OCI-LY1 (cell line): ENCODE data around the gene BRIP1.

ENCODE experiments used
- H2AFZ ChIP-seq: fragments of 200-600 bp; sonication (generic), shearing (Covaris generic); 2 replicates; pipeline ENCODE4 v1.6.0; 2014; ENCODE audit warnings: antibody characterized with exemption, mild to moderate bottlenecking, low read length
- H3F3A ChIP-seq: fragments of 200-600 bp; sonication (generic), shearing (Covaris generic); 2 replicates; pipeline ENCODE4 v1.6.0; 2014; ENCODE audit warnings: mild to moderate bottlenecking, antibody characterized with exemption, low read length, moderate library complexity; ENCODE audit not compliant: insufficient read depth
- H3K27ac ChIP-seq: fragments of 200-600 bp; sonication (generic); 2 replicates; pipeline ENCODE4 v1.5.1; 2014; ENCODE audit warnings: low read length, mixed run types, mild to moderate bottlenecking, low read depth; ENCODE audit not compliant: poor library complexity, severe bottlenecking
- H3K27me3 ChIP-seq: fragments of 200-600 bp; sonication (generic); 2 replicates; pipeline ENCODE4 v1.6.0; 2014; ENCODE audit warnings: antibody characterized with exemption, mild to moderate bottlenecking, low read length, moderate library complexity; ENCODE audit not compliant: insufficient read depth
- H3K36me3 ChIP-seq: fragments of 200-600 bp; sonication (generic); 2 replicates; pipeline ENCODE4 v1.6.1; 2014; ENCODE audit warnings: mild to moderate bottlenecking, antibody characterized with exemption, low read length, moderate library complexity, mixed read lengths; ENCODE audit not compliant: insufficient read depth
- H3K4me1 ChIP-seq: fragments of 200-600 bp; sonication (generic); 2 replicates; pipeline ENCODE4 v1.5.1; 2014; ENCODE audit warnings: mild to moderate bottlenecking, low read length, moderate library complexity; ENCODE audit not compliant: insufficient read depth, severe bottlenecking
- H3K4me2 ChIP-seq: fragments of 200-600 bp; sonication (generic), shearing (Covaris generic); 2 replicates; pipeline ENCODE4 v1.6.1; 2014; ENCODE audit warnings: low read length
- H3K4me3 ChIP-seq: fragments of 200-600 bp; sonication (generic); 2 replicates; pipeline ENCODE4 v1.5.1; 2014; ENCODE audit warnings: low read length, low read depth, mild to moderate bottlenecking, mixed read lengths; ENCODE audit not compliant: poor library complexity, severe bottlenecking
- H3K79me2 ChIP-seq: fragments of 200-600 bp; shearing (Covaris generic); 2 replicates; pipeline ENCODE4 v1.6.1; 2016; ENCODE audit warnings: mixed run types, low read length, mixed read lengths; ENCODE audit not compliant: insufficient read depth
- H3K9ac ChIP-seq: fragments of 200-600 bp; sonication (generic), shearing (Covaris generic); 2 replicates; pipeline ENCODE4 v1.6.1; 2014; ENCODE audit warnings: mild to moderate bottlenecking, low read length, mixed read lengths
- H3K9me2 ChIP-seq: fragments of 200-600 bp; sonication (generic), shearing (Covaris generic); 2 replicates; pipeline ENCODE4 v1.6.1; 2014; ENCODE audit warnings: low read depth, mild to moderate bottlenecking, low read length, mixed read lengths
- H3K9me3 ChIP-seq: fragments of 200-600 bp; shearing (Covaris generic); 2 replicates; pipeline ENCODE4 v1.6.1; 2014; ENCODE audit warnings: low read length, mixed read lengths
- H4K20me1 ChIP-seq: fragments of 200-600 bp; sonication (generic), shearing (Covaris generic); 2 replicates; pipeline ENCODE4 v1.6.0; 2016; ENCODE audit warnings: mild to moderate bottlenecking, low read length; ENCODE audit not compliant: insufficient read depth
- CTCF ChIP-seq: fragments of 200-600 bp; sonication (generic), shearing (Covaris generic); IDR thresholded peaks from 2 replicates; pipeline ENCODE4 v1.5.1; 2017; ENCODE audit warnings: mild to moderate bottlenecking, antibody characterized with exemption, low read length, moderate library complexity, mixed read lengths
- EZH2 ChIP-seq: fragments of 200-600 bp; sonication (generic), shearing (Covaris generic); IDR thresholded peaks from 2 replicates; pipeline ENCODE4 v1.8.0; 2017; ENCODE audit warnings: borderline replicate concordance, mixed run types, mild to moderate bottlenecking, antibody characterized with exemption, low read length, moderate library complexity, mixed read lengths

Gene BRIP1

GRCh38 chr17:61701334-61701733 lies 162.0 kb downstream of the BRIP1 start:
- Histone ChIP-seq H3K4me3 (no peak overlapping the region), H3K9me3 (peaks cover 17% of the 10 kb centered on the region; the same call in 1 of the 2 replicates), H2AFZ (no peak overlapping the region), H4K20me1 (no peaks in the 10 kb centered on the region), H3K79me2 (no peaks in the 10 kb centered on the region), H3K9ac (no peak overlapping the region), H3K4me2 (no peak overlapping the region), H3K27ac (no peak overlapping the region), H3F3A (no peaks in the 10 kb centered on the region), H3K9me2 (no peaks in the 10 kb centered on the region), H3K36me3 (no peaks in the 10 kb centered on the region), H3K4me1 (no peaks in the 10 kb centered on the region), H3K27me3 (no peaks in the 10 kb centered on the region)
- TF ChIP-seq CTCF (no peak), EZH2 (no peak)

- H3K4me1 ChIP-seq, result no peaks in the 10 kb centered on the region
- H3K4me2 ChIP-seq, result no peak overlapping the region
- no peaks in the 10 kb centered on the region for H4K20me1 ChIP-seq
- no peaks in the 10 kb centered on the region for H3K9me2 ChIP-seq
- H3K27ac ChIP-seq, result no peak overlapping the region
- no peak for TF ChIP-seq EZH2
- no peak for TF ChIP-seq CTCF
- H2AFZ ChIP-seq, result no peak overlapping the region
- peaks cover 17% of the 10 kb centered on the region; the same call in 1 of the 2 replicates for H3K9me3 ChIP-seq
- H3K79me2 ChIP-seq, result no peaks in the 10 kb centered on the region
- H3K27me3 ChIP-seq, result no peaks in the 10 kb centered on the region
- no peaks in the 10 kb centered on the region for H3K36me3 ChIP-seq
- H3F3A ChIP-seq, result no peaks in the 10 kb centered on the region
- H3K9ac ChIP-seq, result no peak overlapping the region
- H3K4me3 ChIP-seq, result no peak overlapping the region
These were observed 163.1 kb downstream of the BRIP1 start for GRCh38 chr17:61700252-61700651.

GRCh38 chr17:61699694-61700093 lies 163.6 kb downstream of the BRIP1 start:
- H3K36me3 ChIP-seq, result no peaks in the 10 kb centered on the region
- TF ChIP-seq EZH2 (no peak), CTCF (no peak)
- no peaks in the 10 kb centered on the region for H3K27me3 ChIP-seq
- H3F3A ChIP-seq, result no peaks in the 10 kb centered on the region
- H3K9ac ChIP-seq, result no peak overlapping the region
- H3K4me3 ChIP-seq, result no peak overlapping the region
- no peaks in the 10 kb centered on the region for H4K20me1 ChIP-seq
- no peak overlapping the region for H2AFZ ChIP-seq
- no peaks in the 10 kb centered on the region for H3K9me2 ChIP-seq
- H3K9me3 ChIP-seq, result peaks cover 18% of the 10 kb centered on the region; the same call in 1 of the 2 replicates
- H3K4me2 ChIP-seq, result no peak overlapping the region
- H3K27ac ChIP-seq, result no peak overlapping the region
- H3K79me2 ChIP-seq, result no peaks in the 10 kb centered on the region
- H3K4me1 ChIP-seq, result no peaks in the 10 kb centered on the region
